AG09319 (cell line): Measurements from ENCODE around the gene NDUFS8.
A peak's percentile ranks its signal among the peaks of the same experiment; 100 is the strongest.

Source experiments
- DNase-seq: peaks from one replicate; pipeline ENCODE4 v3.0.0-alpha.2; 2010; ENCODE audit warnings: low read depth; ENCODE audit errors: extremely low read depth
- TF ChIP-seq, protein P1 (sequence below): IDR thresholded peaks from 2 replicates; pipeline ENCODE4 v1.5.1; 2011; ENCODE audit warnings: low read depth, mild to moderate bottlenecking, inconsistent platforms, low read length, moderate library complexity

Gene NDUFS8

DNA sequence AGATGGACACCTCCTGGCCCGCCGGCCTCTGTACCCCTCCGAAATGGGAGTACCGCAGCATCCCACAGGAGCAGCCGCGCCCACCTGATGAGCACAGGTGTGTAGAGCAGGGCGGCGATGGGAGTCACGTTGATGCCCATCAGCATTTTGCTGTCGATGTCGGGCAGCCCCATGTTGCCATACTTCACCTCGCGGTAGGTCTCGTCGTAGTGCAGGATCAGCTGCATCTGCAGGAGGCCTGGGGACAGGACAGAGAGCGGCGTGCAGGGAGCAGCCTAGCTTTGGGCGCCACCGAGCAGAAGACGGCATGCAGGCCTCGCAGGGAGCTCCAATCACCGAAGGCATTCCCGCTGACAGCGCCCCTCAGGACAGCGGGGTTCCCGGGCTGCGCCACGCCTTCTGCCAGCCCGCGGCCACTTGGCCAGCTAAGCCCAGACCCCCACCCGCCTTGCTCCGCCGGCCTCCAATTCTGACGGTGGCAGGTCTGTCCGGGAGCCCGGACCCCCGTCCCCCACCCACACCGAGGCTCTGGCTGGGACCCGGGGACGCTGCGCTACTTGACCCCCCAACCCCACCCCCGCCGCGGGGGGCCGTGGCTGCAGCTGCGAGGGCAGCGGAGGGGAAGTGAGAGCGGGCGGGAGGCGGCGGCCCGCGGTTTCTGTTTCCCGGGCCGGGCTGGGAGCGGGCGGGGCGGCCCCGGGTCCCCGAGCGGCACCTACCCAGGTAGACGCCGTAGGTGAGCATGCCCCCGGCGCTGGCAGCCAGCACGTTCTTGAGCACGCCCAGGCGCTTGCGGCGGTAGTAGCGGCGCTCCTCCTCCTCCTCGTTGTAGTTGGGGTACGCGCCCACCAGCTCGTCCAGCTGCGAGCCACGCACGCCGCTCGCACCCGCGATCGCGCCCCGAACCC, 27.3 kb upstream of the NDUFS8 start:
- DNase-seq, result no peak
- TF ChIP-seq, protein P1, sequence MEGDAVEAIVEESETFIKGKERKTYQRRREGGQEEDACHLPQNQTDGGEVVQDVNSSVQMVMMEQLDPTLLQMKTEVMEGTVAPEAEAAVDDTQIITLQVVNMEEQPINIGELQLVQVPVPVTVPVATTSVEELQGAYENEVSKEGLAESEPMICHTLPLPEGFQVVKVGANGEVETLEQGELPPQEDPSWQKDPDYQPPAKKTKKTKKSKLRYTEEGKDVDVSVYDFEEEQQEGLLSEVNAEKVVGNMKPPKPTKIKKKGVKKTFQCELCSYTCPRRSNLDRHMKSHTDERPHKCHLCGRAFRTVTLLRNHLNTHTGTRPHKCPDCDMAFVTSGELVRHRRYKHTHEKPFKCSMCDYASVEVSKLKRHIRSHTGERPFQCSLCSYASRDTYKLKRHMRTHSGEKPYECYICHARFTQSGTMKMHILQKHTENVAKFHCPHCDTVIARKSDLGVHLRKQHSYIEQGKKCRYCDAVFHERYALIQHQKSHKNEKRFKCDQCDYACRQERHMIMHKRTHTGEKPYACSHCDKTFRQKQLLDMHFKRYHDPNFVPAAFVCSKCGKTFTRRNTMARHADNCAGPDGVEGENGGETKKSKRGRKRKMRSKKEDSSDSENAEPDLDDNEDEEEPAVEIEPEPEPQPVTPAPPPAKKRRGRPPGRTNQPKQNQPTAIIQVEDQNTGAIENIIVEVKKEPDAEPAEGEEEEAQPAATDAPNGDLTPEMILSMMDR, result no peak

DNA sequence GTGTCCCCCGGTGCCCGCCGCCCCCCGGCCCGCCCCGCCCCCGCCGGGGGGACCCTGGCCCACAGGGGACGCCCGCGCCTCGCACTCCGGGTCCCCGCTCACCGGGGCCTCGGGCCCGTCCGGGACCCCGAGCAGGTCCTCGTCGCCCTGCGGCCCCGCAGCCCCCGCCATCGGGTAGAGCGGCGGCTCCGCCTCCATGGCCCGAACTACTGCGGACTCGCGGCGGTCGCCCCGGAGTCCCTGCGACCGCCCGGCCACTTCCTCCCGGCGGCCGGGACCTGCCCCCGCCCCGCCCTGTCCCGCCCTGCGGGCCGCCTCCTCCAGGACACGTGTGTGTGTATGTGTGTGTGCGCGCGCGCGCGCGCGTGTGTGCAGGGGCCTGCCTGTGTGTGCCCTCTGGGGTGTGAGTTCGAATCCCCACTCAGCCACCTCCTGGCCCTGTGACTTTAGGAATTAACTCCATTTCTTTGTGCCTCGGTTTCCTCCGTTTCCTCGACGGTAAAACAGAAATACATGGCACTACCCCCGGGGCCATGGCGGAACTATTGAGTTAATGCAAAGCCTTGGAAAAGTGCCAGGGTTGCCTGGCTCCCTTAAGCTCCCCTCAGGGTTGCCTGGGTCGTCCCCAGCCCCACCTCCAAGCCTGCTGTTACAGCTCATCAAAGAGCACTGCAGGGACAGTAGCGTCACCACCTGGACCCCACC, 26.5 kb upstream of the NDUFS8 start, which contains the start of gene UNC93B1:
TSS of gene UNC93B1 (minus strand) at position 252 of the 705 bp plus-strand sequence. CDS start at position 198, 54 bp downstream.
- TF ChIP-seq, protein P1, result no peak
- DNase-seq, result peak; percentile 57

DNA sequence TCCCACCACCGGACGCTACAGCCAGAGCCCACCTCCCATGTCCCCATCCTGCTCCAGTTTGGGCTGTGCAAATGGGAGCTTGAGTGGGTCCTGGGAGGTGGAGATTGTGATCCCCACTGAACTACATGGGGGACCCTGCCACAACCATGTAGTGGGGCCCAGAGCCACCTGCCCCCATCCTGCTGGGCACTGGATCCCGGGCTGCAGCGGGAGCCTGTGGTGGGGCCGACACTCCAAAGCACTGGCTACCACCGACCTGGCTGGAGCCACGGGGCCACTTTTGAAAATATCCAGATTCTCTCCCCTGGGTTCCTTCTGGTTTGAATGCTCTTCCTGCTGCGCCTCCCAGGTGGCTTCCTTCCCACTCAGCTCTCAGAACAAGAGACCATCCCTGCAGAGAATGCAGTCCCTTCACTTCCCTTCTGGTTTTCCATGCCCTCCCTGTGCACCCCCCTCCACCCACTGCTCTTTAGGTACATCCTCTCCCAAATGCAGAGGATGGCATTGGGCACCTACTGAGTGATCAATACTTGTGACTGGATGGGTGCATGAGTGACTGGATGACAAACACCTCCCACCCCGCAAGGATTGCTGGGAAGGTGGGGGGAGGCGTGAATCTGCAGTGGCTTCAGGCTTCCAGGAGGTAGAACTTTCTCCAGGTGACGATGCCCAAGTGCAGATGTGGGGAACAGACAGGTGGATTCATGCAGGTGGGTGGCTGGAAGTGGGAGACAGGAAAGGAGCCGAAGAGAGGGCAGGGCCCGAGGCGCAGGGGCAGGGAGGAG, 25.7 kb upstream of the NDUFS8 start:
- TF ChIP-seq, protein P1, result no peak
- no peak for DNase-seq

DNA sequence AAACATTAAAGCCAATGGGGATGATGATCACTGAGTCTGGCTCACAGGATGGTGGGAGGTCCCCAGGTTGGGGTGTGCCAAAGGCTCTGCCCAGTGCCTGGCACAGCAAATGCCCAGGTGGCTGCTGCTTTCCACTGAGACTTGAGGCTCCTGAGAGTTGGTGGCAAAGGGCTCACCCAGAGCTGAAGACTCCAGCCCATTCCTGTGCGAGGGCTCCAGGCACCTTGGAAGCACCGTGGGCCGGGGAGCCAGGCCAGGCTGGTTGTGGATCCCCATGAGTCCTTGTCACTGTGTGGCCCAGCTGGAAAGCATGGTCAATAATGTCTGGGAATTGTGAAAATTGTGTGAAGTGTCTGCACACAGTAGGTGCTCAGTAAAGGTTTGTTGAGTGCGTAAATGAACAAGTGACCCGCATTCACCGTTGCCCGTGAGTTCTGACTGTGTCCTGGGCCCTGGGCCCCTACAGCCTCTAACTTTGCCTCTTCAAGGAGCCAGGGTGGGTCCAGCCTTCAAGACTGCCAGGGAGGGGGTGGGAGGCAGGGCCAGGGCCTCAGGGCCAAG, 23.8 kb upstream of the NDUFS8 start:
- DNase-seq, result no peak
- TF ChIP-seq, protein P1, result no peak

DNA sequence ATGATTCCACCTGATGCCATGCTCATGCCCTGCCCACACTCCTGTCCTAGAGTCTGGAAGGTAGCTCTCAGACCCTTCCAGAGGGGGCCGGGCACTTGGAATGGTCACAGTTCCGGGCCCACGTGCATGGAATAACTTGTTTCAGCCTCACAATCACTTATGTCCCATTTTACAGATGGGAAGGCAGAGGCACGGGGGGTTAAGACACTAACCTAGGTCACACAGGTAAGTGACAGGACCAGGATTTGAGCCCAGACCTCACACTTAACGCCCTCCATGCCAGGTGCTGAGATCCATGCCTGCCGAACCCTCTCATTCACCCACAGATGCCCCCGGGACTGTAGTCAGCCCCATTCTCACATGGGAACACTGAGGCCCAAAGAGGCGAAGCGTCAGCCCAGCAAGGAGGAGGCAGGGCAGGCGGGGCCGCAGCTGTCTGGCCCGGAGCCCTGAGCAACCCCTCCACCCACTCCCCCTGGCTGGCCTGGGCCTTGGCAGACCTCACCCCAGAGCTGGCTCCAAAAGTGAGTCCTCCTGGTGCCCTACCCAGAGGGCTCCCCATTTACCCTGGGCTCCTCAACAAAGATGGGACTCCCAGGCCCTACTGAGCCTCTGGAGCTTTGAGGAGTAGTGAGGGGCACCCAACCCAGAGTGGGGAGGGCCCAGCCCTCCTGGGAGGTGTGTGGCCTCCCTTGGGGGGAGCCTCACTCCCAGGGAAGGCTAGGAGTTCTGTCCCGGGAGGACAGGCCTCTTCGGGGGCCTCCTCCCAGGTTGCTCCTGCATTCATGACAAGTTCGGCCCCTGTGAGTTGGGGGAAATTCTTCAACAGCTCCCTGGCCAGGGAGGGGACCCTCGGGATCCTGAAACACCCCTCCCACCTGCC, 22.7 kb upstream of the NDUFS8 start:
- no peak for DNase-seq

More for the DNA sequence above, 22.7 kb upstream of the NDUFS8 start:
- TF ChIP-seq, protein P1, result no peak
